Measurements from ENCODE around the gene PPP1R14C.

DNA sequence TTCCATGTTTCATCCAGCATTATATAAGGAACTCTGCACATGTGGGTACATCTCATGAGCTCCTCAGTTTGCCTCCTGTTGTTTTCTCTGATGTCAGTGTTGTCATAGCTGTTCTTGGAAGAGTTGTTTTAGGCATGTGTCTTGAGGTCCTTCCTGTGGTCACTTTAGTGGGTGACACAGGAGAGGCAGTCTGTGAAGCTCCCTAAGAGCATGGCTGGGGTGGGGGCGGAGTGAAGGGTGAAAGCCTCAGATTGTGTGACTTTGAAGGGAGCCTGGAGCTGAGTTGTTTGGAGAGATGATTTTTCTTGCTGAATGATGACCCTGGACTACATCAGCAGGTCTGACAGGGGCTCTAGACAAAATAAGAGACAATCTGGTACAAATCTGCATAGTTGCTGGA lies 37.7 kb downstream of the PPP1R14C start:
- TF ChIP-seq, protein P1, sequence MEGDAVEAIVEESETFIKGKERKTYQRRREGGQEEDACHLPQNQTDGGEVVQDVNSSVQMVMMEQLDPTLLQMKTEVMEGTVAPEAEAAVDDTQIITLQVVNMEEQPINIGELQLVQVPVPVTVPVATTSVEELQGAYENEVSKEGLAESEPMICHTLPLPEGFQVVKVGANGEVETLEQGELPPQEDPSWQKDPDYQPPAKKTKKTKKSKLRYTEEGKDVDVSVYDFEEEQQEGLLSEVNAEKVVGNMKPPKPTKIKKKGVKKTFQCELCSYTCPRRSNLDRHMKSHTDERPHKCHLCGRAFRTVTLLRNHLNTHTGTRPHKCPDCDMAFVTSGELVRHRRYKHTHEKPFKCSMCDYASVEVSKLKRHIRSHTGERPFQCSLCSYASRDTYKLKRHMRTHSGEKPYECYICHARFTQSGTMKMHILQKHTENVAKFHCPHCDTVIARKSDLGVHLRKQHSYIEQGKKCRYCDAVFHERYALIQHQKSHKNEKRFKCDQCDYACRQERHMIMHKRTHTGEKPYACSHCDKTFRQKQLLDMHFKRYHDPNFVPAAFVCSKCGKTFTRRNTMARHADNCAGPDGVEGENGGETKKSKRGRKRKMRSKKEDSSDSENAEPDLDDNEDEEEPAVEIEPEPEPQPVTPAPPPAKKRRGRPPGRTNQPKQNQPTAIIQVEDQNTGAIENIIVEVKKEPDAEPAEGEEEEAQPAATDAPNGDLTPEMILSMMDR (IDR thresholded peaks at IDR 0.05; ENCODE audit: extremely low read depth in 1 of 2, insufficient read depth in 1 of 2, low read depth in 1 of 2, low read length in 2 of 2) = no peak
- no peak for TF ChIP-seq POLR2A (IDR thresholded peaks at IDR 0.05; ENCODE audit: low read depth, low read length)
- TF ChIP-seq GATA2 (IDR thresholded peaks at IDR 0.05; ENCODE audit: insufficient read depth, insufficient read length, low read depth, low read length) = no peak
- no peak for TF ChIP-seq POLR2AphosphoS5 (IDR thresholded peaks at IDR 0.05; ENCODE audit: insufficient read depth, low read depth, low read length)
- TF ChIP-seq MYC (IDR thresholded peaks at IDR 0.05; ENCODE audit: low read depth, low read length) = no peak
- TF ChIP-seq, protein P2, sequence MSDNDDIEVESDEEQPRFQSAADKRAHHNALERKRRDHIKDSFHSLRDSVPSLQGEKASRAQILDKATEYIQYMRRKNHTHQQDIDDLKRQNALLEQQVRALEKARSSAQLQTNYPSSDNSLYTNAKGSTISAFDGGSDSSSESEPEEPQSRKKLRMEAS (IDR thresholded peaks at IDR 0.05; ENCODE audit: insufficient read depth, insufficient read length) = no peak
- TF ChIP-seq EZH2 (IDR thresholded peaks at IDR 0.05; ENCODE audit: borderline replicate concordance, low read depth, low read length, severe bottlenecking) = no peak
- TF ChIP-seq FOS (IDR thresholded peaks at IDR 0.05; ENCODE audit: borderline replicate concordance, insufficient read depth, low read length) = no peak

All from endothelial cell of umbilical vein (primary cell).